GM21529 (cell line): ENCODE data around the gene USP7.

Experiments used
- ATAC-seq: cut with Tn5 transposase; IDR thresholded peaks from one replicate; pipeline ENCODE4 v1.9.1; 2021; ENCODE audit not compliant: unreplicated experiment

Gene USP7

DNA sequence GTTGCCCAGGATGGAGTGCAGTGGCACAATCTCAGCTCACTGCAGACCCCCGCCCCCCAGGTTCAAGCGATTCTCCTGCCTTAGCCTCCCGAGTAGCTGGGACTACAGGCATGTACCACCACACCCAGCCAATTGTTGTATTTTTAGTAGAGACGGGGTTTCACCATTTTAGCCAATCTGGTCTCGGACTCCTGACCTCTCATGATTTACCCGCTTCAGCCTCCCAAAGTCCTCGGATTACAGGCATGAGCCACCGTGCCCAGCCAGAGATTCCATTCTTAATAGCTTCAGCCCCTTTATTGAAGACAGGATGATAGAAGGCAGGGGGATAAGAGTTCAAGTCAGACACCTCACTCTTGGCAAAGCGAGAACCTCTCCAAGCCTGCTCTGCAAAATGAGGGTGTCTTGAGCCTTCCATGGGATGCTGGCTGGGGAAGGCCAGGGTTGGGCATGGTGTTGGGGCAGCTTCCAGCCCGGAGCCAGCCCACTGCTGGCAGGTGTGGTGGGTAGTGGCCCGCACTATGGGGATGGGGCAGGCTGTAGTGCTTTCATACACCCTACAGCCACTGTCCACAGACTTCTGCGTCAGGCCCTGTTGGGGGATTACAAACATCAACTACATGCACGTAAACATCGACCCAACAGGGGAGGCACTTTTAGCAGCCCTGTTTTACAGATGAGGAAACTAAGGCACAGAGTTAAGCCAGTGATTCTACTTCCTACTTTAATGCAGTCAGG is 98.4 kb downstream of the USP7 start:
- no peak for ATAC-seq

DNA sequence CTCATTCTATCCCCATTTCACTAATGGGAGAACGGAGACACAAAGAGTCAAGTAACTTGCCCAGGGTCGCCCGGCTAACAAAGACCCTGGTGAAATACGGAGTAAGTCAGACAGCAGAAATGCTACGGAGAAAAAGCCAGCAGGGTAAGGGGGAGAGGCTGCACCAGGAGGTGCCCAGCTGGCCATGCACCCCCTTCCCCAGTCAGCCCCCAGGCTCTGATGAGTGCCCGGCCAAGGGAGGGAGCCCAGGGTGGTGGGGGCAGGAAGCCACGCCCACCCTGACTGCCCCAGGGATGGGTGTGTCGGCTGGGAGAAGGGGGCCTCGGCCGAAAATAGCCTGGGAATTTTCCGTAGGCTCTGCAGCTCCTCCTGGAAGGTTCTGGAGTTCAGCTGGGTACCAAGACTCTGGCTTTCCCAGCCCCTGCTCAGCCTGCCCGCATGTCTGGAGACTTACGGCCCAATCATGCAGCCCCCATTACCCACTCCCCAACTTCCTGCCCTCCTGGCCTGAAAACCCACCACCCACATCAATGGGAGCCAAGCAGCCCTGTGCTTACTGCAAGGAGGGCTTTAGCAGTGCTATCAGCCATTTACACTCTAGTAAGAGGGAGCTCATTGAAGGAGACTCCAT is 99.1 kb downstream of the USP7 start:
- ATAC-seq, result no peak

DNA sequence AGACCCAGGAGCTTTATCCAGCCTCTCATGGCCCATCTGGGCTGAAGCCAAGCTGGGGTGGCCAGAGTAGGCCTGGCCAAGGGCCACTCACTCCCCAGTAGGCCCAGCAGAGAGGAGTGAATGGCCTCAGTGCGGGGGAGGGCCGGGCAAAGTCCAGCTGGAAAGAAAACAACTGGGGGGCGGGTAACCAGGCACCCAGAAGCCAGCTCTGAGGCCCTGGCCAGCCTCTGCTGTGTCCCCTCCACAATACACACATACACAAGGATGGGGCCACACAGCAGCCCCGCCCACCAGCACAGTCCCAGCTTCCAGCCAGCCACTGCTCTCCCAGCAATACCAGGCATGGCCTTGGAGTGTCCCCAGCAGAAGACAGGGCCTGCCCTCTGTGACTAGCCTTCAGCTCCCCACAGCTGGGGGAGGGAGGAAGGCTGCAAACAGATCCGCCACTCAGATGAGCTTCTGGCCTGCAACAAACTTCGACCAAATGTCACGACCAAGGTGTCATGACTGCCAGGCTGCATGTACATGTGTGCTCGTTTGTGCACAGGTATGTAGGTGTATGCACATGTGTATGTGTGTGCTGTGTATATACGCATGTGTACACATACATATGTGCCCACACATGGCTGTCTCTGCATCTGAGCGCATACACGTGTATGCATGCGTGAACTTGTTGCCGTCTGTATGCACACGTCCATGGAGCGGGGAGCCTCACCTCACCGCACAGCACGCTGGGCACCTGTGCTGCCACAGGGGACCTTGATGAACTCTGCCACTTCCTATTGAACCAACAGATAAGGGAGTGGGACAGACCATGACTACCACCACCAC is 99.9 kb downstream of the USP7 start:
- ATAC-seq, result no peak

DNA sequence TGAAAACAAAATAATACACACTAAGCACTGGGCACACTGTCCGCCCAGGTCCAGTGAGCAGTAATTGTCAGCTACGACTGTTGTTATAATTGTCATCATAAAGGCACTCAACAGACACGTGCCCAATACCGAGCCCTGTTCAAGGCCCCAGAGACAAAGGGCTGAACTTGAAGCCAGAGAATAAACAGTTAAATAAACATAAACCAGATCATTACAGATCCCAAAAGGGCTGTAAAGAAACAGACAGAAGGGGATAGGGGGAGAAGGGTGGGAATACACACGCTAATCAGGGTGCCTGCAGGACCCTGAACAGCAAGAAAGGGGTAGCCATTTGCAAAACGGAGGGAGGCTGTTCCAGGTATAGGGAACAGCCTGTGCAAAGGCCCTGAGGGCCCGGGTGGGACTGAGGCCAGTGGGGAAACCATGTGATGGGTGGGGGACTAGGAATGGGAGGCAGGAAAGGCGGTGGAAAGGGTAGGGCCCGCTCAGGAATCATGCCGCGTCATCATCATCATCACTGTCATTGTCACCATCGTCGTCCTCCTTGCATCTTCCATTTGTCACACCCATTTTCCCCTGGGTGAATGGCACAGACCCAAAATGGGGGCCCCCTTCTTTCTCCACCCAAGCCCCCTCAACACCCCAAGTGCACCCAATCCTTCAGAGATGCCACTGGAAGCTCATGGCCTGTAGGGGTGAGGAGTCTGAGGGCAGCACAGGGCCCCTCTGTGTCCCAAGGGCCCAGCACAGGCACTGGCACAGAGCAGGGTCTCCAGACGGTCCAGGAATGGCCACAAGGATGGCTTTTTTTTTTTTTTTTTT is 101.2 kb downstream of the USP7 start:
- no peak for ATAC-seq

DNA sequence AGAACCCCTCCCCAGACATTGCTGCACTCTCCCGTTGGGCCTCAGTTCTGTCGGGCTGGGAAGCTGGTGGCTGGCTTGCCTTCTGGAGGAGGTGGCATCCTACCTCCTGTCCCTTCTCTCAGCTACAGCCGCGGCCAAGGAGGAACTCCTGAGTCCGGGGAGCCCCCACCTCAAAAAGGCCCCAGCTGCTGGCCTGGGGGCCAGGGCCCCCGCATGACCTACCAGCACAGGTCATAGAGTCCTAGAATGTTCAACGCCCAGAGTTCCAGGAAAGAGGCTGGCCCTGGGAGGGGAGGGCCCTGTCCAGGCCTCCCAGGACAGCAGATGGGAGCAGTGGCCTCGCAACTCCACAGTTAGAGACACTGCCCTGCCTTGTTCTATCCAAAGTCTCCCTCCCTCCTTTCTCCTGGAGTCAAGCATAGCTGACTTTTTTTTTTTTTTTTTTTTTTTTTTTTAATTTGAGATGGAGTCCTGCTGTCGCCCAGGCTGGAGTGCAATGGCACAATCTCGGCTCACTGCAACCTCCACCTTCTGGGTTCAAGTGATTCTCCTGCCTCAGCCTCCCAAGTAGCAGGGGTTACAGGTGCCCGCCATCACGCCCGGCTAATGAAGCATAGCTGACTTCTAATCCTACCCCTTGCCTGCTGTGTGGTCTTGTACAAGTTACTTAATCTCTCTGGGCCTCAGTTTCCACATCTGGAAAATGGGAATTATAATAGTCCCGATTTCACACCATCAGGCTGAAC is 102.0 kb downstream of the USP7 start:
- no peak for ATAC-seq

DNA sequence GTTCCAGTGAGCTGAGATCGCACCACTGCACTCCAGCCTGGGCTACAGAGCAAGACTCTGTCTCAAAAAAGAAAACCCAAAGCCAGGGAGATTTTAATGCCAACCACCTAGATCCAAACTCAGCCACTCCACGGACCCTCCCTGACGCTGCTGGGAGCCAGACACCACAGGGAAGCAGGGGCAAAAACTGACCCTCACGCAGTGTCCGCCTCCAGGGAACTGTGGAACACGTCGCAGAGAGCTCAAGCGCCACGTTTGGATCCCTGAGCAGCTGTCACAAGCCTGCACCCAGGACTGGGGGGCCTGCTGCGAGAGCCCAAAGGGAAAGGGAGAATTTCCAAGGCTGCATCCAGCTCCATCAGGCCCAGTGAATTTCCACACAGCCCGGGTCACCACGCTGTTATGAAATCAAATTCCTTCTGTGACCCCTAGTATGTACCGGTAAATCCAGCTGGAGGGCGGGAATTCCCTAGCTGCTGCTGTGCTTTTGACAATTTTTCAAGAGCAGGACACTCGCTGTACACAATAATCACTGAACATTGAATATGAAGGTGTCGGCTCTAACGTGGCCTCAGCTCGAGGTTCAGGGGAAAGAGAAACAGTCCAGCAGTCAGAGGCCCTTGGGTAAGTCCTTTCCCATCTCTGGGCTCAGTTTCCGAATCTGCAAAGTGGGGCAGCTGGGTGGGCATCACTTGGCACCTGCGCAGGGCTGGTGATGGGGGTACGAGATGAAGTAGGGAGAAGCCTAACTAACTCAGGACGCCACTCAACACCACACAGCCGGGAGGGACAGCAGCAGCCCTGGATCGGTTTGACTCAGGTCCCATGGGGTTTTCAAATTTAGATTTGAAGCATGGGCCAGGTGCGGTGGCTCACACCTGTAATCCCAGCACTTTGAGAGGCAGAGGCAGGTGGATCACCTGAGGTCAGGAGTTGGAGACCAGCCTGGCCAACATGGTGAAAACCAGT is 103.5 kb downstream of the USP7 start:
- ATAC-seq, result no peak

DNA sequence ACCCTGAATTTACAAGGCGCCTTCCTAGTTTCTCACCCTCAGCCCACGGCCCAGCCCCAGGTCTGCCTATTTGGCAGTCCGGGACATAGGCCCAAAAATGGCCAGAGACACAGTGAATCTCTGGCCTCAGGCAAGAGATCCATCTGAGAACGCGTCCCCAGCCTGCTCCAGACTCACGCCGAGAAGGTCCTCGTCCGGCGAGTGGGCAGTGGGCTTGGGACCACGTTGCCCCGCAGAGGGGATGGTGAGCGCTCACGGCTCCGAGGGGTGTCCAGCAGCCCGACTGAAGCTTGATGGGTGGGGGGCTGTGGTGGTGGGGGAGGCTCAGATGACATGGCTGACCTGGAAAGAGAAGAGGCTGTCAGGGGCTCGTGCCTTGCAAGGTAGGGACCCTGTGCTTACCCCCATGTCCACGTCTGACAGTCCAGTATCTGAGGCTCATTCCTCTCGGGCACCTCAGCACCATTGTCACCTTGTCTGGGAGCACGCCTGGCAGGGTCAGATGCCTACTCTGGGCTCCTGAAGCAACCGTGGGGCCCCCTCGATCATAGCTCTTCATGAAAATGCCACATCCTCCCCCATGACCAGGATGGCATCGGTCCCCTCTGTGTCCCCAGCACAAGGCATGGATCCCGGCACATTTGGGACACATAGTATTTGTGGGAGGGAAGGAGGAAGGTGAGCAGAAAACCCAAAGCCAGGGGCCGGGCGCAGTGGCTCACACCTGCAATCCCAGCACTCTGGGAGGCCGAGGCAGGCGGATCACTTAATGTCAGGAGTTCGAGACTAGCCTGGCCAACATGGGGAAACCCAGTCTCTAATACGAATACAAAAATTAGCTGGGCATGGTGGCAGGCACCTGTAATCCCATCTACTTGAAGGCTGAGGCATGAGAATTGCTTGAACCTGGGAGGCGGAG is 104.5 kb downstream of the USP7 start:
- ATAC-seq, result no peak

DNA sequence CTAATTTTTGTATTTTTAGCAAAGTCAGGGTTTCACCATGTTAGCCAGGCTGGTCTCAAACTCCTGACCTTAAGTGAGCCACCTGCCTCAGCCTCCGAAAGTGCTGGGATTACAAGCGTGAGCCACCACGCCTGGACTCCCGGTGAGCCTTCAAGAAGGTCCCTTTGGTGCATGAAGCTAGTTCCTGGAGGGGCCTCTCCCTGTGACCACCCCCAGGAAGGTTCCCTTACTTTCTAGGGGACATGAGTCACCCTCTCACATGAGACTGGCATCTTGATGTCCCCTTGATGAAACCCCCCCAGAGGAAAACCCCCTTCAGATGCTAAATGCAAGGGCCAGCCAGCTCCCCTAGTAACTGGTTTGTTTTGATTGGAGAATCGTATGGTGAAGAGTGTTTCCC is 107.7 kb downstream of the USP7 start:
- no peak for ATAC-seq

DNA sequence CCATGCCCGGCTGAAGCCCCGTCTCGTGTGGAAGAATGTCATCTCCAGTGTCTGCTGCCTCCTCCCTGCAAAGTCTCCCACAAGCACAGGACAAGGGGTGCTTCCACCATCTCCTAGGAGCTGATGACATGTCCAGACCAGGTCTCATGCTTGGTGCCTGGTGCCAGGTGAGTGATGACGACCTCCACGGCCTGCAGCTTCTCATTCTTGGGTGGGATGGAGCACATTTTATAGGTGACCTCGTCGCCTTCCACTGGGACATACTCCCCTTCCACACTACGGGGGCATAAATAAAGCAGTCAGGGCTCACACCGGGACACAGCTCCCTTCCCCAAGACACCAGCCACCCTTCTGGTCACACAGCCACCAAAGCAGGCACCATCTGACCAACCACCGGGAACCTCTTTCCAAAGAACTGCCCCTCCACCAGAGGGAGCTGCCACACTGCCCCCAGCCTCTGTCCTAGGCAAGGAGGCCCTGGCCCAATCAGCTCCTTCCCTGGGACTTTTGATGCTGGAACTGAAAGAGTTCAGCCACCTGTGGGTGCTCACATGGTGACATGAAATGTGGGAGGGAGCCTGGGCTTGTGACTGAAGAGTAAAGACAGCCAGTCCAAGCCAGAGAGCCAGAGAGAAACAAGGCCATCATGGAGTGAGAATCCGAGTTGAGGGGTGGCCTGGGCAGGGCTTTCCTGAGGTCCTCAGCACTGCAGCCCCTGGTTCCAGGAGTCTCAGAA is 108.5 kb downstream of the USP7 start:
- ATAC-seq, result no peak

DNA sequence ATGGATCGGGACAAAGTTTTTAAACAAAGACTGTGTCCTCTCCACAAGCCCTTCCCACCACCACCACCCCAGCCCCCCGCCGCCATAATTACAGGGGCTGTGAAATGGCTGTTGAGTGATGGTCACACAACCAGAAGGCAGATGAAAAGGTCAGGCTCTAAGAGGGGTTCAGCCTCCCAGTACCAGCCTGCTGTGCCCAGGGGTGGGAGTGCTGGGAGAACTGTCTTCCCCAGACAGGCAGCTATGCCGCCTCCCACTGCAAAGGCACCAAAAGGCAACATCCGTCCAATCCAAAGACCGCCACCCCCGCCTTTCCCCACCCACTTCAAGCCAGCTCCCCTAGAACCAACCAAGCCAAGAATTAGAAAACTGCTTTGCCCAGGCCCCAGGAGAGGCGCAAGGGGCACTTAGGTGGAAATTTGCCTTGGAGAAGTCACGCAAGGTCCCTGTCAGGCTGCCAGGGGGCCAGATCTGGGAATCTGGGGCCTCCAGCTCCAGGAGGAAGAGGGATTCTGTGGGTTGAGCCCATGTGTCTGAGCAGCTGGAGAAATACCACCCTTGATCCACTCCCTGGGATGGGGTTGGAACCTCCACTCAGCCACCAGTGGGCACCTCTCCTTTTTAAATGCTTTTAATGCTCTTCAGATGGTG is 109.3 kb downstream of the USP7 start:
- no peak for ATAC-seq

DNA sequence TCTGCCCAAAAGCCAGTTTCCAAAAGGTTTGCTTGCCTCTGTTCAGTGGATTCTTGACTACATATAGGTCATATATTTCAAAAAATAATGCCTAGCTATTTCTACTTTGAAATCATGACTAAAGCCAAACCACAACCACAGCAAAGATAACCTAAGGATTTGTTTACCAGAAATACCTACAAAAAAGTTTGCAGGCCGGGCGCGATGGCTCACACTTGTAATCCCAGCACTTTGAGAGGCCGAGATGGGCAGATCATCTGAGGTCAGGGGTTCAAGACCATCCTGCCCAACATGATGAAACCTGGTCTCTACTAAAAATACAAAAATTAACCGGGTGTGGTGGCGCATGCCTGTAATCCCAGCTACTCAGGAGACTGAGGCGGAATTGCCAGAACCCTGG is 110.1 kb downstream of the USP7 start:
- ATAC-seq, result no peak

DNA sequence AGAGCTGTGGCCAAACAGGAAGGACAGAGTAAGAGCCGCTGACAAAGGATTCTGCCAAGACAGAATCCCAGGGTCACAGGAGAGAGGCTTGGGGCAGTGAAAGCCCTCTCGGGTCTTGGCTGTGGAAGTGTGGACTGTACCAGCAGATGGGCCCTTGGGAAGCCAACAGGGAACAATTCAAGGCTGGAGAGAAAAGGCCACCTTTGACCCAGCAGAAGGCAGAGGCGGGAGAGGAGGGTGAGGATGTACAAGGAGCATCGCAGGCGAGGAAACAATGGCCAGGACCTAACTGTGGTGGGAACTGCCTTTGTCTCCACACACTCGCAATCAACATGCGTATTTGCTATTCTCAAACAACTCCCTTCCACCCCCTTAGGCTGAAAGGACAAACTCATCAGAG is 110.6 kb downstream of the USP7 start:
- ATAC-seq, result no peak

DNA sequence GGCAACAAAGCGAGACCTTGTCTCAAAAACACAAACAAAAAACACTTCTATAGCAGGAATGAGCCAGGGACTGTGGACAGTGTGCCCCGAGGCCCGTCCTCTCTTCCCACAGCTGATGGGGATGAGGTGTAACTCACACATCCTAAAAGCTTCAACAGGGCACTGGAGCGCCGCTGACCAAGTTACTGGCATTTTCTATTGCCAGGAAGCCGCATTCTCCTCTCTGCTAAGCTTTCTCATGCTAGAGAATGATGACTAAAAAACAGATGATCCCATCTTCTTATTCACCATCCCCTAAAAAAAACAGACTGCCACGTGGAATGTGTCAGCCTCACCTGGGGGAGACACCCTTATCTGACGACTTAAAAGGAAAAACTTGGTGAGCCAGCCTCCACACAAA is 111.2 kb downstream of the USP7 start:
- no peak for ATAC-seq

DNA sequence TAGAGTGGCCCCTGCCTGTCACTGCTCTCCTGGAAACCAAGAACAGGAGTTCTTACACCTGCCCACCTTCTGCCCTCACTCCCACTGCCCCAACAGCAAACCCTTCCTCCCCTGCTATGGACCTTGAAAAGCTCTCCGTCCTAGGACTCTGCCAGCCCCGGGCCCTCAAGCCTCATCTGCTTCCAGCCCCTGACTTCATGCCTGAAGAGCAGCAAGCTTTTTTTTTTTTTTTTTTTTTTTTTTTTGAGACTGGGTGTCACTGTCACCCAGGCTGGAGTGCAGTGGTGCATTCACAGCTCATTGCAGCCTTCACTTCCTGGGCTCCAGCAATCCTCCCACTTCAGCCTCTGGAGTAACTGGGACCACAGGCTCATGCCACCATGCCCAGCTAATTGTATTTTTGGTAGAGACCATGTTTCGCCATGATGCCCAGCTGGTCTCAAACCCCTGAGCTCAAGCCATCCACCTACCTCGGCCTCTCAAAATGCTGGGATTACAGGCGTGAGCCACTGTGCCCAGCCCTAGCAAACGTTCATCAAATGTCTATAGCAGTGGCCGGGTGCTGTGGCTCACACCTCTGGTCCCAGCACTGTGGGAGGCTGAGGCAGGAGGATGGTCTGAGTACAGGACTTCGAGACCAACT is 111.8 kb downstream of the USP7 start:
- no peak for ATAC-seq

DNA sequence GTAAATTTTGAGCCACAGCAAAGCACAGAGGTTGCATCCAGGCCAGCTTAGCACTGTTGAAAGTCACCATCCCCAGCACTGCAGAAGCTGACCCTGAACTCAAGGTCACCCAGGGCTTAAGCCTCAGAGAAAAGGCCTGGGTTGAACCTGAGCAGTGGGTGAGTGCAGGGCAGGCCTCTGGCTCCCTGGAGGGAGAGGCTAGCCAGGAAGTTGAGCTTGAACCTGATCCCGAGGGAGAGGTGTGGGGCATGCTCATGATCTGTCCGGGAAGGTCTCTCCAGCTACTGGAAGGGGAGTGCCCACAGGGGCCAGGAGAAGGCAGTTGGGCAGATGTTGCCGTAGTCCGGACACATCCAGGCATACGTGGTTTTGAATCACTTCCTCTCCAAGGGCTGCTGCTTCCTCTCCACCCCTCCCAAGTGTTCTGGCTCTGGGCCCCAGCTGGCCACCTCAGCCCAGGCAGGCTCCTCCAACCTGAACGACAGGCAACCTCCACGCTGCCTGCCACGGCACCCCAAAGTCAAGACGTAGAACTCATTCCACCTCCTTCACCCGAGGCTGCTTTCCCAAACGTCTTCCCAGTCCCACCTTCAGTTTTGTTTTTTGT is 113.3 kb downstream of the USP7 start:
- no peak for ATAC-seq

DNA sequence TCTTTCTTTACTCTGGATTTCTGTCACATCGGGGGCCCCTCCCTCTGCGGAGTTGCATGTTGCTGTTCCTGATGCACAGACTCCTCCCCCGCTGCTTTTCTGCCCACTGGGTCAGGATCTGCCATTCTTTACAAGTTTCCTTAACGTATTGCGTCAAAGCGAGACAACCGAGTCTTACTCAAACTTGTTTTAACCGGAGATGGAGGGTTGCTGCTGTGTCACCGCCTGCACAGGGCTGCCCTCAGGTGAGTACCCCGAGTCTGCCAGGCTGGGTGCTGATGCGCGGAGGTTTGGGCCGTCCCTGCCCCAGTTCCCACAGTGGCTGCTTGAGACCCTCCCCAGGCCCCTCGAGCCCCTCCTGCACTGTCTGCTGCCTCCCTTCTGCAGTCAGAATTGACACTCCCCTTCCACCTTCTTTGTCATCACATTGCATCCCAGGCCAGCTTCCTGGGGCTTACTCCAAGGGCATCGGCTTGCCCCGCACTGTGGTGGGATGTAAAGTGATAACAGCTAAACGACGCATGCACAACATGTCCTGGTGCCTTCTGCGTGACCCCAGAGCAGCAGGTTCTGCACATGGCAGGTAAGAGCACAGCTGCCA is 114.2 kb downstream of the USP7 start:
- ATAC-seq, result no peak
